Lung (tissue), 12 donors: Measurements from ENCODE around the gene PDP2. TPM values are rescaled to one million over a fixed set of nuclear protein-coding genes. Genes with fewer than 3 reads are reported as not detected.

Experiments used
- ATAC-seq: fragments of 200-7000 bp; cut with Tn5 transposase; one replicate; pipeline ENCODE4 v1.9.1; 2020; ENCODE audit warnings: moderate number of reproducible peaks; ENCODE audit not compliant: insufficient read depth, low FRiP score
- DNase-seq, 3 donors: peaks; one replicate each; pipeline ENCODE4 v3.0.0-alpha.2; 2013 to 2017
- H3K27ac ChIP-seq, 2 donors: one replicate each; pipeline ENCODE4 v1.5.1; 2013; ENCODE audit warnings: mild to moderate bottlenecking in 2 of 2, moderate library complexity in 2 of 2, control low read depth in 1 of 2, inconsistent platforms in 1 of 2, low read depth in 1 of 2, low read length in 1 of 2
- H3K27me3 ChIP-seq, 3 donors: one replicate each; pipeline ENCODE4 v1.5.1; 2013; ENCODE audit warnings: low read length in 2 of 3; ENCODE audit not compliant: control insufficient read depth in 3 of 3, insufficient read depth in 3 of 3
- H3K36me3 ChIP-seq, 4 donors: one replicate each; pipeline ENCODE4 v1.5.1; 2013; ENCODE audit warnings: low read length in 4 of 4, mild to moderate bottlenecking in 1 of 4, moderate library complexity in 1 of 4; ENCODE audit not compliant: control insufficient read depth in 4 of 4, insufficient read depth in 4 of 4
- H3K4me1 ChIP-seq, 5 donors: one replicate each; pipeline ENCODE4 v1.5.1; 2013; ENCODE audit warnings: low read length in 5 of 5, mild to moderate bottlenecking in 2 of 5, moderate library complexity in 1 of 5; ENCODE audit not compliant: control insufficient read depth in 5 of 5, insufficient read depth in 5 of 5
- H3K4me3 ChIP-seq: one replicate; pipeline ENCODE4 v1.5.1; 2013; ENCODE audit warnings: mild to moderate bottlenecking, control low read depth, moderate library complexity
- H3K9ac ChIP-seq, 2 donors: one replicate each; pipeline ENCODE4 v1.5.1; 2013; ENCODE audit warnings: low read length in 2 of 2, control low read depth in 1 of 2; ENCODE audit not compliant: insufficient read depth in 1 of 2
- H3K9me3 ChIP-seq, 4 donors: one replicate each; pipeline ENCODE4 v1.5.1; 2013; ENCODE audit warnings: low read length in 3 of 4, mild to moderate bottlenecking in 1 of 4, moderate library complexity in 1 of 4; ENCODE audit not compliant: control insufficient read depth in 4 of 4, insufficient read depth in 3 of 4
- CTCF ChIP-seq: IDR thresholded peaks from 2 replicates; pipeline ENCODE4 v1.5.1; 2012; ENCODE audit warnings: mild to moderate bottlenecking; ENCODE audit errors: control extremely low read depth, extremely low read depth
- WGBS, 2 donors: extraction: QIAGEN DNeasy Blood & Tissue Kit; methylation state at CpG; one replicate each; pipeline ENCODE4 v1.1.7; 2013; 5-methylcytosine and 5-hydroxymethylcytosine counted together
- polyA plus RNA-seq, 2 donors: library from polyadenylated mRNA; stranded (reverse); fragments of 200-250 nt; gene quantifications; one replicate each; pipeline ENCODE4 v1.2.1, GENCODE V29; 2013
- total RNA-seq, 2 donors: library from RNA; depleted of rRNA in 1 of 2; stranded (reverse); fragments of >200 nt in 1 of 2; gene quantifications; one replicate each; pipeline ENCODE4 v1.2.1, GENCODE V29; 2014 to 2021
- donor health status: control.
- donor health status: control.
- donor health status: Bipolar disorder and iron deficiency.
- donor health status: healthy.
- donor health status: DM: yes; HTN: yes; CAD: no.

PDP2 gene
- total and polyA plus RNA-seq, 4 donors, result 4.5 to 23.0 (median 13.1) TPM

- Histone ChIP-seq H3K9me3 (no peaks in the 10 kb centered on the region), H3K4me3 (no peak overlapping the region), H3K27ac (no peak overlapping the region), H3K9ac (no peak overlapping the region), H3K36me3 (peaks cover 0 to 24% (median 16%) of the 10 kb centered on the region in 4 donors), H3K27me3 (no peaks in the 10 kb centered on the region), H3K4me1 (peaks cover 0 to 5% (median 0%) of the 10 kb centered on the region in 5 donors)
- ATAC-seq, result no peak
- WGBS, 2 donors, result 54 to 69% methylated on average over 2 of the region's 2 CpGs
- no peak for DNase-seq
- TF ChIP-seq CTCF, result no peak
These were observed 6.0 kb downstream of the PDP2 start for GRCh38 chr16:66886321-66886720.

- 68 to 72% methylated on average over 3 of the region's 3 CpGs for WGBS, 2 donors
- Histone ChIP-seq H3K27ac (no peak overlapping the region), H3K27me3 (no peaks in the 10 kb centered on the region), H3K9me3 (no peaks in the 10 kb centered on the region), H3K9ac (no peak overlapping the region), H3K4me1 (peaks cover 0 to 2% (median 0%) of the 10 kb centered on the region in 5 donors), H3K36me3 (peaks cover 0 to 24% (median 16%) of the 10 kb centered on the region in 4 donors), H3K4me3 (no peak overlapping the region)
- no peak for TF ChIP-seq CTCF
- ATAC-seq (no peak), DNase-seq (no peak)
These were observed 6.6 kb downstream of the PDP2 start for GRCh38 chr16:66886914-66887313.

GRCh38 chr16:66888647-66889615 is 8.6 kb downstream of the PDP2 start:
- no peak overlapping the region for H3K9ac ChIP-seq
- H3K4me1 ChIP-seq, result peaks cover 0 to 2% (median 0%) of the 10 kb centered on the region in 5 donors
- no peak for TF ChIP-seq CTCF
- H3K36me3 ChIP-seq, result peaks cover 0 to 24% (median 16%) of the 10 kb centered on the region in 4 donors
- ATAC-seq (no peak), DNase-seq (no peak)
- WGBS, 2 donors, result 93 to 94% methylated on average over 6 of the region's 6 CpGs
- H3K4me3 ChIP-seq, result no peak overlapping the region
- no peaks in the 10 kb centered on the region for H3K9me3 ChIP-seq
- H3K27me3 ChIP-seq, result no peaks in the 10 kb centered on the region
- H3K27ac ChIP-seq, result no peak overlapping the region
